Right lobe of liver (tissue), 6 donors: ENCODE data around the gene CRIP3. TPM values are rescaled to one million over a fixed set of nuclear protein-coding genes. Genes with fewer than 3 reads are reported as not detected.
A peak's percentile ranks its signal among the peaks of the same experiment; 100 is the strongest.

Experiments
- ATAC-seq, 4 donors: fragments of 200-7000 bp; cut with Tn5 transposase; one replicate each; pipeline ENCODE4 v1.9.1; 2020; ENCODE audit warnings: mild to moderate bottlenecking in 4 of 4, moderate library complexity in 4 of 4
- DNase-seq, 3 donors: peaks; one replicate each; pipeline ENCODE4 v3.0.0-alpha.2; 2020
- H3K27ac ChIP-seq, 3 donors: fragments of 200-600 bp; one replicate each; pipeline ENCODE4 v1.8.0; 2022
- H3K27me3 ChIP-seq, 2 donors: fragments of 200-600 bp; one replicate each; pipeline ENCODE4 v1.8.0; 2022
- H3K36me3 ChIP-seq, 4 donors: fragments of 200-600 bp; sonication (generic) in 1 of 4; one replicate each; pipeline versions ENCODE4 v1.5.1 to v1.8.0; 2017 to 2022; ENCODE audit warnings: control low read depth in 1 of 4
- H3K4me1 ChIP-seq, 4 donors: fragments of 200-600 bp; sonication (generic) in 1 of 4; one replicate each; pipeline versions ENCODE4 v1.5.1 to v1.8.0; 2017 to 2022; ENCODE audit warnings: control low read depth in 1 of 4
- H3K4me3 ChIP-seq, 3 donors: fragments of 200-600 bp; one replicate each; pipeline ENCODE4 v1.8.0; 2022
- H3K9me3 ChIP-seq, 4 donors: fragments of 200-600 bp; sonication (generic) in 1 of 4; one replicate each; pipeline versions ENCODE4 v1.5.1 to v1.8.0; 2017 to 2022; ENCODE audit warnings: control low read depth in 1 of 4
- POLR2A ChIP-seq: fragments of 450-650 bp; IDR thresholded peaks from one replicate; pipeline ENCODE4 v1.6.1; 2017; ENCODE audit warnings: antibody characterized with exemption, mild to moderate bottlenecking
- WGBS: methylation state at CpG from one replicate; pipeline ENCODE4 v1.1.6; 2018; ENCODE audit warnings: low coverage, low lambda C conversion rate; ENCODE audit not compliant: insufficient coverage; ENCODE audit errors: missing lambda C conversion rate; 5-methylcytosine and 5-hydroxymethylcytosine counted together
- intact Hi-C, 2 donors: fragments of 100-400 bp; cut with DNase I; formaldehyde crosslinking; loops; one replicate each; pipeline versions ENCODE4 v1.11.2 to v1.14.1; 2022
- total RNA-seq, 6 experiments: library from RNA; depleted of rRNA in 2 of 6; stranded (reverse); fragments of >200 nt in 2 of 6; fragmentation: NEBNext Ultra II Directional in 3 of 6; extraction: Animal tissue kit (Norgen Biotek cat#: 25700) in 3 of 6; gene quantifications; one replicate each; pipeline versions ENCODE4 v1.1.0 to v1.2.4, GENCODE V29; 2016 to 2023
- TF ChIP-seq, protein P1 (sequence below), 4 donors: fragments of 200-600 bp in 3 of 4; fragments of 450-650 bp in 1 of 4; IDR thresholded peaks; one replicate each; pipeline versions ENCODE4 v1.5.1 to v1.8.0; 2016 to 2022; ENCODE audit warnings: antibody characterized with exemption in 4 of 4, mild to moderate bottlenecking in 2 of 4
- donor health status: DM: no; HTN: yes; CAD: no.
- donor health status: DM: no; HTN: no; CAD: no.
- donor health status: DM: no; HTN: no; CAD: no.
- donor health status: DM: no; HTN: yes; CAD: no.
- donor health status: DM: no; HTN: yes; CAD: no.

Gene CRIP3
- total RNA-seq, 6 experiments from 2014 or later: 2.1 to 7.9 (median 5.2) TPM

DNA sequence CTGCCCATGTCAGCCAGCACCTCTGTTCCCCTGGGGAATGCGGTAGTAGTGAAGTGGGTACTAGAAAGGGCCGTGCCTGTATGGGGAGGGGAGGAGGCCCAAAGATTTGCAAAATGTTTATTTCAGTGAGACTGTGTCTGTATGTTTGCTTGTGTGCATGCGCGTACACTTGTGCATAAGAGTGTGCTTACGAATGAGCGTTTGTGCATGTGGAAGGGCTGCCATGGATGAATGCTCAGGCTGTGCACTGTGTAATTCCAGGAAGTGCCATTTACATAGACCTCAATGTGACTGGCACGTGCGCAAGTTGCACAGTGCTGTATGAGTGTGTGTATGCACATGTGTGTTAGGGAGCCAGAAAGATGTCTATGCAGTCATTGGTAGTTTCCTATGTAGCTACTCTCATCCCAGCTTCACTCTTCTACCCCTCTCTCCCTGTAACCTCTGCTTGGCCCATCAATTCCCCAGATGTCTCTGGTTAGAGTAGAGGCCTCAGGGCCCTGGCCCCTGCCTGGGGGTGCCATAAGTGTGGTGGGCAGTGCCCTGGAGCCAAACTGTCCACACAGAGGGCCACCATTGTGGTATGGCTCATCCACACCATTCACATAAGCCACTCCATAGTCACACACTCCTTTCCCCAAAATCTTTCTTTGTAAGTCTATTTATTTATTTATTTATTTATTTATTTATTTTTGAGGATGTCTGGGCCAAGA lies 37.4 kb downstream of the CRIP3 start:
- intact Hi-C loops: no loop called here
- H3K27me3 ChIP-seq: no peaks in the 10 kb centered on the region
- TF ChIP-seq, protein P1, sequence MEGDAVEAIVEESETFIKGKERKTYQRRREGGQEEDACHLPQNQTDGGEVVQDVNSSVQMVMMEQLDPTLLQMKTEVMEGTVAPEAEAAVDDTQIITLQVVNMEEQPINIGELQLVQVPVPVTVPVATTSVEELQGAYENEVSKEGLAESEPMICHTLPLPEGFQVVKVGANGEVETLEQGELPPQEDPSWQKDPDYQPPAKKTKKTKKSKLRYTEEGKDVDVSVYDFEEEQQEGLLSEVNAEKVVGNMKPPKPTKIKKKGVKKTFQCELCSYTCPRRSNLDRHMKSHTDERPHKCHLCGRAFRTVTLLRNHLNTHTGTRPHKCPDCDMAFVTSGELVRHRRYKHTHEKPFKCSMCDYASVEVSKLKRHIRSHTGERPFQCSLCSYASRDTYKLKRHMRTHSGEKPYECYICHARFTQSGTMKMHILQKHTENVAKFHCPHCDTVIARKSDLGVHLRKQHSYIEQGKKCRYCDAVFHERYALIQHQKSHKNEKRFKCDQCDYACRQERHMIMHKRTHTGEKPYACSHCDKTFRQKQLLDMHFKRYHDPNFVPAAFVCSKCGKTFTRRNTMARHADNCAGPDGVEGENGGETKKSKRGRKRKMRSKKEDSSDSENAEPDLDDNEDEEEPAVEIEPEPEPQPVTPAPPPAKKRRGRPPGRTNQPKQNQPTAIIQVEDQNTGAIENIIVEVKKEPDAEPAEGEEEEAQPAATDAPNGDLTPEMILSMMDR (IDR thresholded peaks at IDR 0.05): no peak
- TF ChIP-seq POLR2A: peak; percentile 14
- no peak for ATAC-seq
- WGBS: 44% methylated on average over 7 of the region's 8 CpGs
- H3K4me3 ChIP-seq: peak overlapping the region in 1 of 3 donors; percentile 30
- H3K27ac ChIP-seq: peak overlapping the region in 2 of 3 donors; percentile 57 to 61
- H3K4me1 ChIP-seq: peaks cover 0 to 66% (median 21%) of the 10 kb centered on the region in 4 donors
- no peaks in the 10 kb centered on the region for H3K9me3 ChIP-seq
- H3K36me3 ChIP-seq: no peaks in the 10 kb centered on the region
- peak in 1 of 3 donors; percentile 53 for DNase-seq

DNA sequence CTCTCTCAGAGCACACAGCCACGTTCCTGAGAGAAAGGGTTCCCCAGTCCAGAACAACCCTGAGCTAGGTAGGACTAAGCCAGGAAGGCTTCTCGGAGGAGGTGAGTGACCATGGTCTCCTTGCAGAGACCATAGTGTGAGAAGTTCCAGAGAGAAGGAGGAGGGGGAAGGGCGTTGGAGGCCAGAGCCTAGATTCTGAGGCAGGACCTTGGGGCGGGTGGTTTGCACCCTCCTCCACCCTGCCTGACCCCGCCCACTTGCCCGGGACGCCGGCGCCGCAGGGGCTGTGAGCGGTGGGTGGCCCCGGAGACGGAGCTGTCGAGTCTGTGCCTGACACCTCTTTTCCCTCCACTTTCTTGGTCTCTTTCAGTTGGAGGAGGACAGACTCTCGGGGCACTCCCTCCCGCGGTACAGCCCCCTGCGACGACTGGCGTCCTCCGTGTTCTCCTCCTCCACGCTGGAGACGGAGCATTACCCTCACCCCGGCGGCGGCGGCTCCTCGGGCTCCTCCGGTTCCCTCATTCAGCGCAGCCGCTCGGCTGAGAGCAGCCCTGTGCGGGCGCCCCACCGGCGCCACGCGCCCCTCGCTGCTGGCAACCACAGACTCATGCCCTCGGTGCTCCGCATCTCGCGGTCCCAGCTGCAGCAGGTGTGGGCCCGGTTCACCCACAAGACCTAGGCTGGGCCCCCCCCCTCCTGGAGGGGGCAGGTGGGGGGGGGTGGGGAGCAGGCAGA lies 39.2 kb downstream of the CRIP3 start:
- 5% methylated on average over 12 of the region's 44 CpGs for WGBS
- peak; percentile 87 to 94 (median 90) for DNase-seq

DNA sequence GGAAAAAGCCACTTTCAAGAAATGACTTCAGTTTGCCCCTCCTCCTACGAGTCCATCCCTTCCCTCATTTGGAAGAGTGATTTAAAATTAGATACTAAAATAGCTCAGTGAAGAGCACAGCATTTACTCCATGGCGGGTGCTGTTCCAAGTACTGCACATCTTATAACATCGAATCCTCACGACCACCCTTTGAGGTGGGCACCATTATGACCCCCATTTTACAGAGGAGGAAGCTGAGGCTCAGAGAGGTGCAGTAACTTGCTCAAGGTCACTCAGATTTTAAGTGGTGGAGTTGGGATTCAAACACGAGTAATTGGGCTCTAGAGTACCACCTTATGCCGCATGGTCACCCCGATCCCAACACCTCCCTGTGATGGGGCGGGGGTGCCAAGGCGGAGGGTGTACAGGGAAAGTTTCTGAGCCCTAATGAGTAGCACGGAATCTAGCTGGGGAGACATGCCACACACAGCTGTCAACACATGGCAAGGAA lies 39.8 kb downstream of the CRIP3 start:
- 16% methylated on average over 8 of the region's 10 CpGs for WGBS
- Histone ChIP-seq H3K9me3 (no peaks in the 10 kb centered on the region), H3K36me3 (no peaks in the 10 kb centered on the region), H3K27ac (peak overlapping the region; percentile 62 to 80 (median 77)), H3K4me3 (peak overlapping the region; percentile 46 to 88 (median 66)), H3K27me3 (no peaks in the 10 kb centered on the region), H3K4me1 (peaks cover 0 to 66% (median 25%) of the 10 kb centered on the region in 4 donors)
- intact Hi-C loops: loop anchor here in 1 of 2 donors (10.0 kb wide), 1 partner anchor 86 kb away; no protein-coding TSS in a partner anchor
- DNase-seq (no peak), ATAC-seq (no peak)
- TF ChIP-seq, protein P1 (IDR thresholded peaks at IDR 0.05): no peak
- no peak for TF ChIP-seq POLR2A

More for the DNA sequence above, 39.2 kb downstream of the CRIP3 start:
- TF ChIP-seq, protein P1 (IDR thresholded peaks at IDR 0.05): no peak
- peak; percentile 77 for TF ChIP-seq POLR2A
- intact Hi-C loops: loop anchor here in 1 of 2 donors (10.0 kb wide), 1 partner anchor 85 kb away; no protein-coding TSS in a partner anchor
- Histone ChIP-seq H3K9me3 (no peaks in the 10 kb centered on the region), H3K36me3 (no peaks in the 10 kb centered on the region), H3K4me3 (peak overlapping the region; percentile 46 to 88 (median 66)), H3K27me3 (no peaks in the 10 kb centered on the region), H3K4me1 (peaks cover 0 to 71% (median 25%) of the 10 kb centered on the region in 4 donors), H3K27ac (peak overlapping the region; percentile 62 to 80 (median 77))
- ATAC-seq: peak; percentile 46 to 59 (median 58)

DNA sequence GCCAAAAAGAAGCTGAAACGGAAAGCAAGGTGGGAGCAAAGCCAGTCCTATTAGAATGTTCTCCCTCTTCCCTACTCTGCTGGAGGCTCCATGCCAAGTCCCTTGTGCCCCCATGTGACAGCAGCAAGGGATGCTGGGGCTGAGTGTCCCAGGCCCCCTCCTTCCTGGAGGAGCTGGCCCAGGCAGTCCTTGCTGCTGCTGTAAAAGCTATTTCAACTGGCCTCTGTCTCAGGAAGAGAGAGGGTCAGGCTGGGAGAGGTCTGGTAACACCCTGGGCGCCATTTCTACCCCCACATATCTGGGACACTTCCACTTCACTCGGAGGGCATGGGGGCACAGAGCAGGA lies 40.3 kb downstream of the CRIP3 start:
- Histone ChIP-seq H3K27me3 (no peaks in the 10 kb centered on the region), H3K4me1 (peaks cover 0 to 62% (median 25%) of the 10 kb centered on the region in 4 donors), H3K4me3 (peak overlapping the region in 2 of 3 donors; percentile 66 to 88), H3K36me3 (no peaks in the 10 kb centered on the region), H3K9me3 (no peaks in the 10 kb centered on the region), H3K27ac (peak overlapping the region; percentile 62 to 80 (median 77))
- WGBS: 33% methylated on average over 1 of the region's 3 CpGs
- intact Hi-C loops: loop anchor here in 1 of 2 donors (10.0 kb wide), 1 partner anchor 86 kb away; no protein-coding TSS in a partner anchor
- peak in 2 of 3 donors; percentile 83 to 87 for DNase-seq
- TF ChIP-seq, protein P1 (IDR thresholded peaks at IDR 0.05): no peak
- TF ChIP-seq POLR2A: peak; percentile 34
- ATAC-seq: peak; percentile 3 to 27 (median 20)
